GM19452 (cell line): ENCODE measurements around the gene EPHA8.

Experiments used
- ATAC-seq: cut with Tn5 transposase; IDR thresholded peaks from one replicate; pipeline ENCODE4 v1.9.1; 2021; ENCODE audit not compliant: unreplicated experiment

Gene EPHA8

DNA sequence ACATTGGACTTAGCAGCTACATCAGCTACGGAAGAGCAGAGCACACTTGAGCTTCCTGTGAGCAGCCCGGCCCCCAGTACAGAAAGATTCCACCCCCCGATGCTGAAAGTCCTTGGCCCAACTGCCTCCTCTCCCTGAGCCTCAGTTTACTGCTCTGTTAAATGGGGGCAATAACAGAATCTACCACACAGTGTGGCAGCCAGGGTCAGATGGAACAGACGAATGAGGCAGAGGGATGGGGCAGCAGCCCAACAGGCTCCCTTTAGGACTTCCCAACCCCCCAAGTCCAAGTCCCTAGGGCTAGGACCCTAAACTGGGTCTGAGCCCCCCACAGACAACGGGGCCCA is 50.3 kb downstream of the EPHA8 start:
- no peak for ATAC-seq

DNA sequence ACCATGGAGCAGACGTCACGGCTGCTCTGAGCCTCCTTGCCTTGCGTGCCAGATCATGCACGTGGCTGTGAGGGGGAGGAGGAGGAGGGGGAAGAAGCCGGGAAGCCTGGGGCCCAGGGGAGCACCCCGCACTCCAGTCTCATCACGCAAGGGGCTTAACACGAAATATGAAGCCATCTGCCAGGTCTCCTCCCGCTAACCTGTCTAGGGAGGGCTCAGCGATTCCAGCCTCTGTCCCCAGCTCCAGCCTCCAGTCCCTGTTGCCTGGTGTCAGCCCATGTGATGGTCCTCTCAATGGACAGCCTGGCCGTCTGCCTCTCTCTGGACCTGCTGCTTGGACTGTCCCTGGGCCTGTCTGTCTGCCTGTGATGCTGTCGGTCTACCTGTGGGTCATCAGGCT is 50.7 kb downstream of the EPHA8 start:
- no peak for ATAC-seq

DNA sequence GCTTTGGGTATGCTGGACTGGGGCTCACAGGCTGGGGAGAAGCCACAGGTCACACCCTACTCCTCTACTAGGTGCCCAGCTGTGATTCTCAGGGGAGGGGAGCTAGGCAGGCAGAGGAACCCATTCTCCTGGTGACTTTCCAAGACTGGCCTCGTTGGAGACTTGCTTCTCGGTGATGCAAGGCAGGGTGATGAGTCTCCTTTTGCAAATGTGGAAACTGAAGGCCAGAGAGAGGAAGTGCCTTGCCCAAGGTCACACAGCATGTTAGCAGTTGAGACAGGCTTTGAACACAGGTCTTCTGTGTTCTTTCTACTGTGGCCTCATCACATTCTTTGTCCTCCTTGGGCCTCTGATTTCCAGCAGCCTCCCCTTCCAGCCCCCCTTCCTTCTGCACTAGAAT is 52.6 kb downstream of the EPHA8 start:
- ATAC-seq: no peak

DNA sequence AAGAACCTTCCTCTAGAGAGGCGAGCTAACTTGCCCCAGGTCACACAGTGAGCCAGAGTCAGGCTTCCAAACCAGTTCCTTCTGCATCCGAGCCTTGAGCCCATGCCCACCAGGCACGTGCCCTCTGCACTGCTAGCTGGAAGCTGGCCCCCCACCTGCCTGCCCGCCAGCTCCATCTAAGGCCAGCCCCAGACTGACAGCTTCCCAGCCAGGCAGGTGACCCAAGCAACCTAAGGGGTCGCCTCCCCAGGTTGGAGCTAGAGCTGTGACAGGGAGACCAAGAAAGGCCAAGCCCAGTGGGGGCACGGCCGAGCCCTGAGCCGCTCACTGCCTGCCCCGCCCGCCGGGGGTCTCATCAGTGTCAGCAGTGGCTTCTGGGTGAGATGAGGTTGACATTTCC is 53.3 kb downstream of the EPHA8 start:
- ATAC-seq: no peak

DNA sequence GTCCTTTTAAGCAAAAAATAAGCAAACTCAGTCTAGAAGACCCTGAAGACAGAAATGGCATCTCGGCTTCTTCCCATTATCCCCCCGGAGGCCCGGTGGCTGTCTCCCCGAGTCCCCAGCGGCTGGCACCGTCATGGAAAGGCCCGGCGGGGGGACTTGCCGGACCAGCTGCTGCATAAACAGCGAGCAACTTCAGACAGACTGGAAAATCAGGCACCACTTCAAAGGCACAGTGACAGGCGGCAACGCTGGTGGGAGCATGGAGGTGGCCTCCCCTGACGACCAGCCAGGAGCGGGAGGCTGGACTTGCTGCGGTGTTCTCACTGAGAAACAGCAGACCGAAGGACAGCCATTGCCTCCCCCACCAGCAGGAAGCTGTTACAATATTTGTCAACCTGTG is 54.8 kb downstream of the EPHA8 start:
- ATAC-seq: no peak

DNA sequence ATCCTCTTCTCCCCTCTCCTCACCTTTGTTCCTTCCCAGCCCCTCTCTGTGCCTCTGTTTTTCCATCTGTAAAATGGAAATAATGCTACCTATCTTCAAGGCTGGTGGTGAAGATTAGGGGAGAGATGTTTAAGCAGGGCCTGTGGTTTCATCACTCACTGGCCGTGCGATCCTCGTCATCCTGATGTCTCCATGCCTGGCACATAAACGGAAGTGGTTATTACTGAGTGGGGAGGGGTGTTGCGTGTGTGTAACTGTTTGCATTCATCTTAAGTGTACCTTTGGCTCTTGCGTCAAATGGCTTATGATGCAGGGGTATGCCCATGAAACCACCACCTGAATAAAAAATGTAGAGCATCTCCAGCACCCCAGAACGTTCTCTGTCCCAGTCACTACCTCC is 56.0 kb downstream of the EPHA8 start:
- no peak for ATAC-seq

DNA sequence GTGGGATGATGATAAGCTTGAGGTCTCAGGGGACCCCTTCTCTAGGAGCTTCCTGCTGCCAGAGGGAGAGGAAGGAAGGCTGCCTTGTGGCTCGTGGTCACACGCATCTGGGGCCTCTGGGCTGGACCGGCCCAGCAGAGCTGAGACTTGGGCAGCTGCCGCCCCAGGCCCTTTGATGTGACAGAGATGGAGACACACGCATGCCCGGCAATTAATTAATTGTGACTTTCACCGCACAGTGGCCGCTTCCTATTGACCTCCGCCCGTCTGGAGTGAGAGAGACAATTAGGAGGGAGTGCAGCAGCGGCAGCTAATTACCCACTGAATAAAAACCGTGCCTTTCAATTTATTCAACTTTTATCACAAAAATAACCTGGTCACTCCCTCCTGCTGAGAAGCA is 56.5 kb downstream of the EPHA8 start:
- no peak for ATAC-seq

DNA sequence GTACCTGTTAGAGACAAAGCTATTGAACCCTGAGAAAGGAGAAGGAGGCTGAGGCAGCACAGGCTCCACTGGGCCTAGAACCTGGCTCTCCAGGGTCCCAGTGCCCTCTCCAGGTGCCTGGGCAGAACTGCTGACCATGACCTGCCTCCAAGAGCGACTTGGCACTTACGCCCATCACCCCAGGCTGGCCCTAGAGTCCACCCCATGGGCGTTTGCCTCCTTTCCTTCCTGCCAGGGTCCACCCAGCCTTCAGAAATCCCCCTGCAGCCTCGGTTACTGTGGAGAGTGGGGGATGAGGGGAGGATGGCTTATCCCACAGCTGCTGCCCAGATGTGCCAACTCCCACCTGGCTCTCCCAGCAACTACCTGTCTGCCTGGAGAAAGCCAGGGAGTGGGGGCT is 58.5 kb downstream of the EPHA8 start:
- no peak for ATAC-seq

DNA sequence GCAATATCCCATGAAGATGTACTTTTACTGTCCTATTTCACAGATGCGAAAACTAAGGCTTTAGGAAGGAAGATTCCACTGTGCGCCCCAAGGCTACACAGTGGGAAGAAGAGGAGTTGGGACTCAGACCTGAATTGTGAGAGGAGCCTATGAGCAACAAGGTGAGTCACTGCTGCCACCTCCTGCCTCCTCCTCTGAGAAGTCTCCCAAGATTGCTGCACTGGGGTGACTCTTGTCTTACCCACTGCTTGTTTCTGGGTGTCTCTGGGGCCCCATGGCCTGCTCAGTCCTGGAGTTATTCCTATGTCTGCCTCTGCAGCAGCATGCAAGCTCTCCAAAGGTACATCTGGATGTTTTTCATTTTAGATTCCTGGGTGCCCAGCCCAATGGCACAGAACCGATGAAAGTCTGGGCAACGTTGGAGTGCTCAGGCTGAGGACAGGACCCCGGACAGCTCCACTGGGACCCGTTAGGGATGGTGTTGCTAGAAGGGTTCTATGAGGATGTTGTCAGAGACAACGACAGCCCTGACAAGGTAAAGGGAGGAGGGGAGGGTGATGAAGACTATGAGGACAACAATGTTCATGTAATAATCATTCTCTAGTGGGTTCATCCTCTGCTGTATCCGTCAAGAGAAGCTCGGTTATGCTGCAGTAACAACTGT is 62.1 kb downstream of the EPHA8 start:
- ATAC-seq: no peak

DNA sequence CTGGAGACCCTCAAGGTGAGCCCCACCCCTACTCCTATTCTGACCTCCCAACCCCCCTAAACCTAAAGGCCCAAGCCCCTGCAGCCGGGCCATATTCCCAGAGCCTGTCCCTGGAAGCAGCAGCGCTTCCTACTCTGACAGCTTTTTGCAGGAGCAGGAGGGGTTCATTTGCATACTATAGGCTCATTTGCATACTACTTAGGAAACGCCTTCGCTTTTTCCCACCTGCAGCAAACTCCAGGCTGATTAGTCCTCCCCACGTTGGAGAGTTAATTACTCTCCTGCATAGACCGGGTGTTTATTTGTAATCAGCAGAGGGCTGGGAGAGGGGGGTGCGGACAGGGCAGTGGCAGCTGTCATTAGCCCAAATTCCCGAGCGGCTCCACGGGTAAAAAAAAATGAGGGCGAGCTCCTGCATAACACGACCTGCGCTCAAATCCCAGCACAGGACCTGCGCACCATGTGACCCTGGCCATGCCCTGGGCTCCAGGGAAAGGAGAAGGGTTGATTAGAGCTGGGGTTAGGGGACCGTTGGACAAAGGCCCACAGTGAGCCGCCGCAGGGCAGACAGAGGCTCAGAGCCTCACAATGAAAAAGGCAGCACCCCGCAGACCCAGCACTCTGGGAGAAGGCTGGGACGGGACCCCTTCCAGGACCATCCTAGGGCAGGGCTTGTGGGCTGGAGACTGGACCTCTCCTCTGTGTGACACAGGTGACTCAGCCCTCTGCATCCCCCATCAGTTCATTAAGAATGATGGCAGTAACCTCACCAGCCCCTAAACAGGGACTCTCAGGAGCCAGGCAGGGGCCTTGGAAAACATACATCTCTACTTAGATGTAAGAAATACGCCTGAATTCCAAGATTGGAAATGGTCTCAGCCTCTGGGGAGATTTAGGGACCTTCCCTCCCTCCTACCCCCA is 63.2 kb downstream of the EPHA8 start:
- no peak for ATAC-seq

DNA sequence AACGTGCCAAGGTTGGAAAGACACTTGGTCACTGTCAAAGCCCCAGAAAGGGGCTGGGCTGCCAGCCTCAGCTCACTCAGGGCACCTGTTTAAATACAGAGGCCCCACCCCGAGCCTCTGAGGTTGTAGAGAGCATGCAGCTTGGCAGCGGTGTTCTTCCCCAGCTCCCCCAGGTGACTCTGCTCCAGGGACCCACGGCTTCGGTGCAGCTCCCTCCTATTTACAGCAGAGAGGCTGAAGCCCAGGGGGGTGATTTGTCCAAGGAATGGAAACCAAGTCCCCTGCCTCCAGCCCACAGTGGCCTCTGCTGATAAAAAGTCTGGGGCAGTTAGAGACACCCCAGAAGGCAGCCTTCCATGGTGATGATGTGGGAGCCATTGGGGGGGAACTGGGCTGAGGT is 64.0 kb downstream of the EPHA8 start:
- ATAC-seq: no peak

DNA sequence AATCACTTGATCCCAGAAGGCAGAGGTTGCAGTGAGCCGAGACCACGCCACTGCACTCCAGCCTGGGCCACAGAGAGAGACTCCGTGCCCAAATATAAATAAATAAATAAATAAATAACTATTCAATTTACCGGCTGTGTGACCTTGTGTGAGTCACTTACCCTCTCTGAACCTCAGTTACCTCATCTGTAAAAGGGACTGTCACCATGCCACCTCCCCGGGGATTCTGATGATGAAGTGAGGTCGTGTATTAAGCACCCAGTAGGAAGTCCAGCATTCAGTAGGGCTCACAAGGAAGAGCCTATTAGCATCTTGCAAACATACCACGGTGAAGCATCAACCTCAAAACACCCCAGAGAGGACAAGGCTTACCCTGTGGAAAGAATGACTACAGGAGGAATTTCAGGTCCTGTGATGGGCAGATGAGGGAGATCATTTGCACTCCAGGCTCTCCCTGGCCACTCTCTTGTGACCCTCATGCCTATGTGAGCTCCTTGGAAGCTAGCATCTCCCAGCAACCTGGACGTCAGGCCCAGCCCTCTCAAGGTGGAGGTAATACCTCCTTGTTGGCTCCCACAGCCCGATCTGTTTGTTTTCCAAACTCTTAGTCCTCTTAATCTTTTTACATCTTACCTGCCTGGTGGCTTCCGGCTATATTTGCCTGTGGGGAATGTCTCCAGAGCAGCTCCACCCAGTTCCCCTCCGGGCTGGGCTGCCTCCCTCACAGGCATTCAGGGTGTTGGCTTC is 65.6 kb downstream of the EPHA8 start:
- no peak for ATAC-seq

DNA sequence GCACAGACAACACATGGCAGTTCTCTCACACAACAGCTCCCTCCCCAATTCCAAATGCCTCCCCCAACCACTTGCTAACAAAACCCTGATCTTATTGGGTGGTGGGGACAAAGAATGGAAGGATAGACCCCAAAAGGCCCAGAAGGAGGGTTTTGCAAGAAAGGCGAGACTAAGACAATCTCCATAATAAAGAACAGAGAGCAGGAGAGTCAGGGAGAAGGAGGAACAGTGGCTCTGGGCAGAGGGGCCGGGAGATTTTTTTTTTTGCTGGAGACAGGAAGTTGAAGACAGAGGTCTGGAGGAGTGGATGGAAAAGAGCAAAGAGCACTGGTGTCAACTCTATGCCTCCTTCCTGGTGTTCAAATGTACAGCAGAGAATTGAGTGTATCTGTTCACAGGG is 66.6 kb downstream of the EPHA8 start:
- ATAC-seq: no peak

DNA sequence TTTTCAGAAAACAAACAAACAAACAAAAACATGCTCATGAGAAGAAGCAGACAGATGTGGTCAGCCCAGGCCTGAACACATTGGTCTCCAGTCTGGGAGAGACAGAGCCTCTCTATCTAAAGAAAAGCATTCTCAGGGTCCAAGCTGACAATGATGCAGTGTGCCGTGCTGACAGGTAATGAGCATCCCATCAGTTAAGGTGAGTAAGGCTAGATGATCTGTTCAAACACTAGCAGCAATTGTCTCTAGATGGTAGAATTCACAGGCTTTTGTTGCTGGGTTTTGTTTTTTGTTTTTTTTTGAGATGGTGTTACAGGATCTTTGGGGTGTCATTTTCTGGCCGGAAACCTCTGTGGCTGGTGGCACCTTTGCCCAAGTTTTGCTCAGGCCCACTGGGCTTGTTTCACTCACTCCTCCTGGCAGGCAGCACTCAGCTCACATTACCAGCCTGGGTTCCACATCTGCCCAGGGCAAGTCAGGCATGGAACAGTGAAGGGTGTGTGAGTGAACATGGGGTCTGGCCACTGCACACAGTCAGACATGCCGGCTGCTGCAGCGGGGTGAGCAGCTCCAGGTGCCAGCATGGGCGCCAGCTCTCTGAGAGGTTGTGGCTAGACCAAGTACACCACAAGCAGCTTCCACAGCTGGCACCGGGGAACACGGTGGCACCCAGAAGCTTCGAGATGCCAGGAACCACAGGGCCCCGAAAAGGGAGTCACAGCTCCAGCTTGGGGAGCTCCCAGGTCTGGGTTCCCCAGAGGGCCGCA is 70.6 kb downstream of the EPHA8 start:
- ATAC-seq: no peak

DNA sequence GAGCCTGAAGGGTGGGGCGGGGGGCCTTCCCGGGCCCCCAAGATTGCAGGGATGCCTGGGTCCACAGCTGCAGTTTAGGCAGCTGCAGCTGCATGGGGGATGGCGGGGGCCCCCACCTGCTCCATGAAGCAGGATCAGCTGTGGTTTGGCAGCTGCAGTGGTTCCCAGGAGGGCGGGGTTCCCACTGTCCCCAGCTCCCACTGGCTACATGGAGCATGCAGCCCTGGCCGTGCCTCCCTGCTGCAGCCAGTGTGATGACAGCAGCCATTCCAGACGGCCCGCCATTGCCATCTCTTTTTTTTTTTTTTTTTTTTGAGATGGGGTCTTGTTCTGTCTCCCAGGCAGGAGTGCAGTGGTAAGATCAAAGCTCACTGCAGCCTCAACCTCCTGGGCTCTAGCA is 72.1 kb downstream of the EPHA8 start:
- no peak for ATAC-seq

DNA sequence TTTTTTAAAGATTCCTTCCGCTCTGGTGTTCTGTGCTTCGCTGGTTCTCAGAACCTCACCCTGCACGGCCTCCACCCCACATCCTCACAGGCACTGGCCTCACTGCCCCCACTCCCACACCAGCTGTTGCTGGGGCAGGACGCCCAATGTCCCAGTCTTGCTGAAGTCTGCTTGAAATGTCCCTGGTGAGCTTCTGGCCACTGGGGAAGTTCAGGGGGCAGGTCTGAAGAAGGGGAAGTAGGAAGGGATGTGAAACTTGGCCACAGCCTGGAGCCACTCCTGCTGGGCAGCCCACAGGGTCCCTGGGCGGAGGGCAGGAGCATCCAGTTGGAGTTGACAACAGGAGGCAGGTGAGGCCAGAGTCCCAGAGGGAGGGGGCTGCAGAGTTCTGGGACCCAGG is 73.1 kb downstream of the EPHA8 start, which contains the start of gene C1QA:
Gene C1QA, plus strand, starts transcription at position 276 of the 400 bp plus-strand sequence. CDS start 989 bp downstream, outside the sequence.
- ATAC-seq: no peak

DNA sequence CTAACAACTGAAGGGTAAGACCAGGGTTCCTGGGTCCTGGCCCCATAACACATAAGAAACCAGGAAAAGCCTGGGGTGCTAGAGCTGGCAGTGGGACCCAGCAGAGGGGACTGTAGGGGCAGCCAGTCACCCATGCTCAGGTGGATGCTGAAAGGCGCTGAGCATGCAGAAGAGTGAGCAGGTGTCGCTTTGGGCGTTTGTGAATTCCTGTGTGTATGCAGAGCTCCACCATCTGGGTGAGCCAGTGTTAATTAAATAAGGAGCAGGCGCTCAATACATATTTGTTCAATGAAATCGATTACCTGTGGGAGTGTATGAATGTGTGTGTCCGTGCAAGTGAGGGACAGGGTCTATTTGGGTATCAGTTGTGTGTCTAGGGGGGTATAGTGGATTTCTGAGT is 73.6 kb downstream of the EPHA8 start:
- no peak for ATAC-seq

DNA sequence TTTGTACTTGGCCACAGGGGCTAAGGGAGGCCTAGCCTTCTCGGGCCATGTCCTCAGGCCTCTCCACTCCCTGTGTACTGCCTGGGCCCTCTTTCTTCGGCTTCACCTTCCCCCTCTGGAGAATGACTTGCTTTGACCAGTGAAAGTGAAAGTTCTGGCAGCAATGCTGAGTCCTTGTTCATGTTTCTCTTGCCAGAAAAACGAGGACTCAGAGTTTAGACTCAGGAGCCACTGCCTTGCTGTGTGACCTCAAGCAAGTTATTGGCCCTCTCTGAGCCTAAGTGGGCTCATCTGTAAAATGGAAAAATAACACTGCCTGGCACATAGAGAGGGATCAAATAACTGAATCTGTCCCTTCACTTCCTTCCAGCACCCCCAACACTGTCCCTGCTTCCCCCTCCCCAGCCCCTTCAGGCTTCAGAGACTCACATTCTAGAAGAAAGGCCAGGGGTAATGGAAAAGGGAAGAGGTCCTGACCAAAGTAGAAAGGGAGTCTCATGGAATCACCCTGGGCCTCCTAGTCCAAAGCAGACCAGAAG is 74.7 kb downstream of the EPHA8 start:
- ATAC-seq: no peak

DNA sequence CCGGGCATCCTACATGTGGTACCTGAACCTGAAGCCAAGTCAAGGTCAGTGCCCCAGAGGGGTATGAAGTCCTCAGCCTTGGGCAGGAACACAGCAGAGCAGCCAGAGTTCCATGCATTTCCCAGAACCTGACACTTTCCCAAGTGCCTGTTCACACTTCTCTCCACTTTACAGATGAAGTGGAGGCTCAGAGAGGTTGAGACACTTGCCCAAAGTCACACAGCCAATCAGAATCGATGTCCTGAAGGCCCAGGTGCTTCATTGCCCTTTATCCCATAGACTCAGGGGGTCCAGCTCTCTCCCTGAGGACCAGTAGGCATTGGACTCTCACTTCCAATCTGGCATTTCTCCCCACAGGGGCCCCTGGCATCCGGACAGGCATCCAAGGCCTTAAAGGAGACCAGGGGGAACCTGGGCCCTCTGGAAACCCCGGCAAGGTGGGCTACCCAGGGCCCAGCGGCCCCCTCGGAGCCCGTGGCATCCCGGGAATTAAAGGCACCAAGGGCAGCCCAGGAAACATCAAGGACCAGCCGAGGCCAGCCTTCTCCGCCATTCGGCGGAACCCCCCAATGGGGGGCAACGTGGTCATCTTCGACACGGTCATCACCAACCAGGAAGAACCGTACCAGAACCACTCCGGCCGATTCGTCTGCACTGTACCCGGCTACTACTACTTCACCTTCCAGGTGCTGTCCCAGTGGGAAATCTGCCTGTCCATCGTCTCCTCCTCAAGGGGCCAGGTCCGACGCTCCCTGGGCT is 75.4 kb downstream of the EPHA8 start:
- ATAC-seq: no peak

DNA sequence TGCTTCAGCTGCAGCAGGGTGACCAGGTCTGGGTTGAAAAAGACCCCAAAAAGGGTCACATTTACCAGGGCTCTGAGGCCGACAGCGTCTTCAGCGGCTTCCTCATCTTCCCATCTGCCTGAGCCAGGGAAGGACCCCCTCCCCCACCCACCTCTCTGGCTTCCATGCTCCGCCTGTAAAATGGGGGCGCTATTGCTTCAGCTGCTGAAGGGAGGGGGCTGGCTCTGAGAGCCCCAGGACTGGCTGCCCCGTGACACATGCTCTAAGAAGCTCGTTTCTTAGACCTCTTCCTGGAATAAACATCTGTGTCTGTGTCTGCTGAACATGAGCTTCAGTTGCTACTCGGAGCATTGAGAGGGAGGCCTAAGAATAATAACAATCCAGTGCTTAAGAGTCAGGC is 76.0 kb downstream of the EPHA8 start:
- no peak for ATAC-seq
